HG03103 (cell line): ENCODE results near the gene TMSB10.

Source experiments
- ATAC-seq: cut with Tn5 transposase; IDR thresholded peaks from one replicate; pipeline ENCODE4 v1.9.1; 2021; ENCODE audit warnings: low read depth; ENCODE audit not compliant: unreplicated experiment

The TMSB10 gene

DNA sequence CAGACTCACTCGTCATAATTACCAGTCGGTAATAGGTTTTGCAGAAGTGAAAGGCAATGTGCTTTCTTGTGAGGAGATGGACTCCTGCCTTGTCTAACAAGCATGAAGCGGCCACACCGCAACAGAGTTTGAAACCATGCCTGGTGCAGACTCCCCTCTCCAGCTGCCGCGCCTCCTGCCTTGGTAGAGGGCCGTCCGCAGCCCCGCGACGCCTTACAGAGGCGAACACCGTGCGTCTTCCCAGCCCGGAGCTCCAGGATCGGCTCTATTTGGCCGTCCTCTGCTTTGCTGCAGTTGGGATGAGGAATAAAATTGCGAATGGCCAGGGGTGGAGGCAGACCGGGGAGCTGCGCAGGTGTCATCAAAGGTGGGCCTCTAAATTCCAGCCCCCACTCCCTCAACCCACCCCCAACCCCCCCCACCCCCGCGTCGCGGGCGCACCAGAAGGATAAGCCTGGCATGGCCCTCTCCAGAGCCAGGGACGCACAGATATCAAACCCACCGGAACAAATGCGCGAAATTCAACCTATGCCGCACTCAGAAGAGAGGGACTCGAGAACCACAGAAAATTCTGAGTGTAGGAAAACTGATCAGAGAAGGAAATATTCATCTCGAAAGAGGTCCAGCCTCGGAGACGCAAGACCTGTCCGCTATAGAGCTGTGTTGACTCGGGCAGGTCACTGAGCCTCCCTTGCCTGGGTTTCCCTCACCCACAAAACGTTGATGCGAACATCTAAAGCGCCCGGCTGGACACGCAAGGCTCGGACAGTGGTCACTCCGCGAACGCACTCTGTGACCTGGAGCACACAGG lies 25.7 kb upstream of the TMSB10 start:
- ATAC-seq = peak; percentile 74

DNA sequence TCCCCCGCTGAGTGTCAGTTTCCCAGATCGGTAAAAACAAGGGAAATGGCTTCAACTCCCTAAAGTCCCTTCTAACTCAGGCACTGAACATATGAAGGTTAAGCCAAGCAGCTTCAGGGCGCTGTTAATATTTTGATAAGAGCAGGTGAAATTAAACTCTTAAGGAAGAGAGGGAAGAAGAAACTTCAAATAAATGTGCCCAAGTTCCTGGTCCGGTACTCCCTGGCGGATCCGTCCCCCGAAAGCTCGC lies 25.1 kb upstream of the TMSB10 start:
- no peak for ATAC-seq

DNA sequence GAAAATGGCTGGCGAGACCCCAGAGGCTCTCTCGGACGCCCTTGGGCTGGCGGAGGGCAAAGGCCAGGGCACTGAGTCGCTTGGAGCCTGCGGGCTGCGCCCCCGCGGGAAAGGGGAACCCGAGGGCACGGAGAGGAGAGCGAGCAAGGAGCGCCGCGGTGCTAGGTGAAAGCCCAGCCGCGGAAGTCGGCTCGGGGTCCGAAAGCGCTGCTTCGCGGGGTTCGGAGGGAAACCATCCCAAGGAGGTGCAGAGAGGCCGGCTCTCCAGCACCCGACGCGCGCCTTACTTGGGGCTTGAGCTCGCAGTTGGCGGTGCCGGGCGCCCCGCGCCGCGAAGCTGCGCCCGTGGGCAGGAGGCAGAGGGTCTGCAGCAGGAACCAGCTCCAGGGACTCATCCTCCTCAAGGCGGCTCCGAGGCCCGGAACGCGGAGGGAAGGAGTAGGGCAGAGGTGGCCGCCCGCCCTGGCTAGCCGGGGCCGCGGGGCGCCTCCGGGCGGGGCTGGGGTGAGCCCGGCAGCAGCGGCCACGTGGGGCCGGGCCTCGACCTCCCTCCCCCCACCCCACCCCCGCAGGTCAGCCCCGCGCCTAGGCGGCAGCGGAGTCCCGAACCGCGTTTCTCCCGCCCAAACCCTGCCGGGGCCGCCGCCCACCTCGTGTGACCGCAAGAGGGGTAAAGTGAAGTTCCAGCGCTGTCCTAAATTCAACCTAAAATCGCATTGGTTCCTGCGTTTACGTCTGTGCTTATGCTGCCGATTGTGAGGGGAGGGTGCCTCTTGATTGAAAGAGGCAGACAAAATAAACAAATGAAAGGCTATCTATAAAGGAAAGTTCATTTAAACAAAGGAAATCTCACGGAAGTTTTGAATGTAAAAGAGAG lies 24.6 kb upstream of the TMSB10 start, which contains the start of gene TRABD2A:
TRABD2A (minus strand) TSS at position 440 of the 877 bp plus-strand sequence; CDS start at position 395, 45 bp downstream.
- no peak for ATAC-seq

DNA sequence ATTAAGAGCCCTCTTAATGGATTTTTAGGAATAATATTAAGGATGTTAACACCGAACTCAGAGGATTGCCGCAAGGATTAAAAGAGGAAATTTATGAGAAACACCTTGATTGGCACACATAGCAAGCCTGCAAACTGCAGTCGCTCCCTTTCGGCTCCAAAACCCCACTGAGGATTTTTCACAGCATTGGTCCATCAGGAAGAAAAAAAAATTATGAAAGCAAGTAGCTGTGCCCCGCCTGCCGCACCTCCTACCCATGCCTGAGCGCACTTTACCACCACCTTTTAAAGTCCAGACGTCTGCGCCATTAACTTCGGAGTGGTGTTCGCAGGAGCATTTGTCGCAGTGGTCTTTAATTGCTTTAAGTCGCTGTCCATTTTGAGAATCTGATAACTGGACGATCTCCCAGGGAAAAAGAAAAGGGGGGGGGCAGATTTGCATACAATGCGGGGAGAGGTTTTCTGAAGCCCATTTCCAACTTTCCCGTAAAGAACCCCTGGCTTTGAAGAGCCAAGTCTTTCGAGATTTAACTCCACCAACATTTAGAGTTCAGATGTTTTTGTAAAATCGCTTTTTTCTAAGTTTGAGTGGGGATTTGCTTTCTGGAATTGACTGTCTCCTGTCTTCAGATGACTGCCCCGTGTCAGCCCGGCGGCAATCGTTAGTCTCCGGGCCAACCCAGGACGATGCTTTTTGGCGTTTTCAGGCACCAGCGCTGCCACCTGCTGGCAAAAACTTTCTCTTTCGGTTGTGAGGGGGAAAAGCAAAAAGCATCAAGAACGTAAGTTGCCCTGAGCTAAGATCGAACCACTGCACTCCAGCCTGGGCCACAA lies 23.7 kb upstream of the TMSB10 start:
- peak; percentile 44 for ATAC-seq

DNA sequence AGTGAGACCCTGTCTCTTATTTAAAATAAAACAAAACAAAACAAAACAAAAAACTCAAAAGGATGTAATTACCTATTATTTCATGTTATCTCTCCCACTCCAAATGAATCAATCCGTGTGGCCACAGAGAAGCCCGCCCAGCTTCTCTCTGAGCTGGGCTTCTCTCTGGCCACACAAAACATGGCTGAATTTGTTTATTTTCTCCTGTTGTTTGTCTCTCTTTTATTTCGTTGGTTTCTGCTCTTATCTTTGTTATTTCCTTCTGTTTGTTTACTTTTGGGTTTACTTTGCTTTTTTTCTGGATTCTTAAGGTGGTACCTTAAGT lies 23.1 kb upstream of the TMSB10 start:
- no peak for ATAC-seq

DNA sequence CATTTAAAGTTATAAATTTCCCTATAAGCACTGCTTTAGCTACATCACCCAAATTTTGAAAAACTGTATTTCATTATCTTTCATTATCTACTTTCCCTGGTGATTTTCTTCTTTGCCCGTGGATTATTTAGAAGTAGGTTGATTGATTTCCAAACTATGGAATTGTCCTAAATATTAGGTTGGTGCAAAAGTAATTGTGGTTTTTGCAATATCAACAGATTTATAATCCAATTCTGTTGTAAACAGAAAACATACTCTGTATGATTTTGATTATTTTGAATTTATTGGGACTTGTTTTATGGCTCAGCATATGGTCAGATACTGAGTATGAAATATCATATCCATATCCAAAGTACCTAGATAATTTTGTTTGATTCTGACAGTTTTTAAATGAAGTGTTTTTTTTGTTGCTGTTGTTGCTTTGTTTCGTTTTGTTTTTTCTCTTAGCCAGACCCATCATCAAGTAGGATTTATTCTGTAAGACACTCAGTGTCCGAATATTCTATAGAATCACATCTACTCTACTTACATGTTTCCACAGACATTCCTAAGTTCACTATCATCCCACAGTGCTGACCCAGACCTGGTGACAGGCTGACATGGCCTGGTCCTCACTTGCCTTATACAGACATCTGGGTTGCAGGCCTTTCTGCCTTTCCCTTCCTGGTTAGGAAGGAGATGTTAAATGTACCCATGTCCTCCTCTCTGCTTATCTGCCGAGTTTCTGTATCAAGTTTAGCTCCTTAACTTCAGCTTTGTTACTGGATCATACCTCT lies 22.5 kb upstream of the TMSB10 start:
- ATAC-seq = no peak

DNA sequence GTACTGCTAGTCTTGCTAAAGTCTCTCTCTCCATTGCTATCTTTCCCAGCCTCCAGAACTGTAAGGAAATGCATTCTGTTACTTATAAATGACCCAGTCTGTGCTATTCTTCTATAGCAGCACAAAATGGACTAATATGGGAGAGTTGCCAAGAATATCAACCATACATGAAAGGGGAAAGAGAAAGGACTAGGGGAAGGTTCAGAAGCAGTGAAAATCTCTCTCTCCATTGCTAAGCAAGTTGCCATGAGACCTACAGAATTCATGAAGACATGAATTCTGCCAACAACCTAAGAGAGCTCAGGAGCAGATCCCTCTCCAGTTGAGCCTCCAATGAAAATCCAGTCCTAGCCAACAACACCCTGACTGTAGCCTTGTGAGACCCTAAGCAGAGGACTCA lies 21.0 kb upstream of the TMSB10 start:
- ATAC-seq = no peak

DNA sequence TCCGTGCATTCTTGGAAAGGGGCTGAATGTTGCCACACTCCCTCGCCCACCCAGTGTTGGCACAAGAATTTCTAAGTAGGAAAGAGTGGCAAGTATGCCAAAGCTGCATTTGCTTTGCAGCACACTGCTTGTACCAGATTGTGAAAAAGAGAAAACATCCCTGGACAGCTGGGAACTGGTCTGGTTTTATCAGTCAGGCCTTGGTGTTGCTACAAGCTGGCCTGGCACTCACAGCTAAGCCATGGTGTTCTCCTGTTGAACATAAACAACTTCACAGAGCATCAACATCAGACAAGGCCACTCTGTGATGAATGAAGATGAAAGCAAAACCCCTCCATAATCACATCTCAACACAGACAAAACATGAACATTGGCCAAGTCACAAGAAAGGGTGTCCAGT lies 20.3 kb upstream of the TMSB10 start:
- ATAC-seq = no peak

DNA sequence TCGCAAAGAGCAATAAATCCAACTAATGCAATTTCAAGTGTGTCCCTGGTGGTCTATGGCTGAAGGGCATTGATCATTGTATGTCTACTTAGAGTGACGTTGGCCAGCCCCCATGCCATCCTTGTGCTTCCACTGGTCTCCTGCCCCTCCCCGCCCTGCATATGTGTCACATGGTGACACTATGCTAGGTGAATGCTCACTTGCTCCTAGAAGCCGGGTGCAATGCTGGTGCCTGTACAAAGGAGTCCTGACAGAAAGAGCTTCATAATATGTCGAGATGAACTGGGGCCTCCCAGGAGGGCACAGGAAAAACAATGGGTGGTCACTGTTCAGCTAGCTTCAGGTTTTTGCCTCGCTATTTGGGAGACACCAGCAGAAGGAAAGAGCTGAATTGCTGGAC lies 18.7 kb upstream of the TMSB10 start:
- ATAC-seq = no peak

DNA sequence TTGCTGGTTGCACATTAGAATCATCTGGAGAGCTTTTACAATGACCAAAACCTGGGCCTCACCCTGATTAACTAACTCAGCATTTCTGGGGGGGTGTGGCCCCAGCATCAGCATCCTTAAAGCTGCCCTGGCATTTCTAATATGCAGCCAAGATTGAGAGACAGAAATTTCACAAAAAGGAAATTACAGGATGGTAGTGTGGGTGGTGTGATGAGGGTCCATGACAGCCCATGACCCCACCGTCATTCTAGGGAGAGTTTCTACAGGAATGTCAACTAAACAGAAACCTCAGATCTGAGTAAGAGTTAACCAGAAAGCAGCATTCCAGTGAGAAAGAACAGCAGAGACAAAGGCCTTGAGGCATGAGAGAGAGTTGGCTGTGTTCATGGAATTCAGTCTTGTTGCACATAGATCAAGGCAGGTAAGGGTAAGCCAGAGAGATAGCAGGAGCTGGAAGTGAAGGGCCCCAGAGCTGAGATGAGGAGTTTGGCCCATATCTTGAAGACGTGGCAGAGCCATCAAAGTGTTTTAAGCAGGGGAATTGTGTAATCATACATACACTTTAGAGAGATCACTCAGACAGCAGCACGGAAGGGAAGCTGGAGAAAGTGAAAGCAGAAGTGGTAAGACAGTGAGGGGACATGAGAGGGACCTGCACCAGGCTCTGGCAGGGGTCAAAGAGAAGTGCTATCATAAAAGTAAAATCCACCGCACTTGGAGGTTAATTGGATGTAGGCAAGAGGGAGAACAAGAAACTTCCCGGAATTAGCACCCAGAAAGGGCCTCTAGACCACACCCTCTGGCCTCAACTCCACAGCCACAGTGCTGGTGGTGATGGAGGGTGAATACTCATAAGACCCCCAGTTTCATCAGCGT lies 16.8 kb upstream of the TMSB10 start:
- ATAC-seq = peak; percentile 96

DNA sequence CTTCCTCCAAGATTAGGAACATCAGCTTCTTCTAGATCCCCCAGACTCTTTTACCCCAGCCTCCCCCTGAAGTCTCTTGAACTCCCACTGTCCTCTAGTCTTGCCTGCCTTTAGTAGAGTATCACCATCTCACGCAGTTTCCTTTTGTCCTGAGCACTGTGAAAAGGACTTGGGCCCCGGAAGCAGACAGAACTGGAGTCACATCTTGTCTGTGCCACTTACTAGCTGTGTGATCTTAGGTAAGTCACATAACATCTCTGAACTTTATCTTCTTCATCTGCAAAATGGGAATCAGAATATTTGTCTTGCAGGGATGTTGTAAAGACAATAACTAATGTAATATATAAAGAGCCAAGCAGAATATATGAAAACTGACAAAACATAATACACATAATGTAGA lies 16.1 kb upstream of the TMSB10 start:
- no peak for ATAC-seq

DNA sequence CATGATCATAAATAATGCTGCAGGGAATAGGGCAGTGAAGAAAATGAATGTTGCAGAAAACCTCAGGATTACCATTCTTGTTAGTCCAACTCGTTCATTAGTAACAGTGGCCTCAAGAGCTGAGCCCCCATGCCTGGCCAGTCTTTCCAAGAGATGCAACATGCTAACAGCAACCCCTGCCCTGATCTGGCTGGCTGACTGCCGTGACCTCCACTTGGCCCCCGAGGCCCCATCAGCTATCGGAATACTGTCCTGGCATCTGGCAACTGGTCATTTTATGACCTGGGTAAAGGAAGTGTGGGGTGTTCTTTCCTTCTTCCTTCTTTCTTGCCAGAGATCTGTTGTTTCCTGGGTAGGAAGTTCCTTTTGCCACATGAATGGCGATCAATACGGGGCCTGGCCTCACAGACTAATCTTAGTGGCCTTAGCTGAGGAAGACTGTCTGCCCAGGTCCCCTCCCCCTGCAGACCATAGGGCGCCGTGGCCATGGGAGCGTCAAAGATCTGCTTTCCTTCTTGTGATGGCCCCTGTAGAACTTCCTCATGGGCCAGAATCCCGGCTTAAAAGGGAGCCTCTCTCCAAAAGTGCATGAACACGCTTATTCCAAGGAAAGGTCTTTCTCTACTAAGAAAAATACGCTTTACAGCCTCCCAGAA lies 14.0 kb upstream of the TMSB10 start:
- no peak for ATAC-seq

DNA sequence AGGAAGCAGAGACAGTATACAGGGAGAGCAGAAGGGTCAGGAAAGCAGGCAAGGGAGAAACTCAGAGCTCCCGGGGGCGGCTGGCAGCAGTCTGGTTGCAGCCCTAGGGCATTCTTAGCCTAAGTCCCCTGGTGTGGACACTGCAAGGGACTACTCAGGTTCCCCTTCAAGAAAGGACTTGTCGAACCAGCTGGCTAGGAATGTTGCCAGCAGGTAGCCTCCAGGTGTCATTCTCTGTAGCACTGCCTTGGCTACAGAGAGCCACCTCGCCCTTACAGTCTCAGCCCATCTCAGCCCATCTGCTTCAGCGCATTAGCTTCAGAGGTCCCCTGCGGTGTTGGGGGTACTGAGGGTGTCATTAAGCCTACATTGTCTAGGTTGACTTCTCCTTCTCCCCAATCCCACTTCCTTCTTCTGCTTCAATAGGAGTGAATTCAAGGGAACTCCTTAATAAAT lies 11.3 kb upstream of the TMSB10 start:
- ATAC-seq = no peak

DNA sequence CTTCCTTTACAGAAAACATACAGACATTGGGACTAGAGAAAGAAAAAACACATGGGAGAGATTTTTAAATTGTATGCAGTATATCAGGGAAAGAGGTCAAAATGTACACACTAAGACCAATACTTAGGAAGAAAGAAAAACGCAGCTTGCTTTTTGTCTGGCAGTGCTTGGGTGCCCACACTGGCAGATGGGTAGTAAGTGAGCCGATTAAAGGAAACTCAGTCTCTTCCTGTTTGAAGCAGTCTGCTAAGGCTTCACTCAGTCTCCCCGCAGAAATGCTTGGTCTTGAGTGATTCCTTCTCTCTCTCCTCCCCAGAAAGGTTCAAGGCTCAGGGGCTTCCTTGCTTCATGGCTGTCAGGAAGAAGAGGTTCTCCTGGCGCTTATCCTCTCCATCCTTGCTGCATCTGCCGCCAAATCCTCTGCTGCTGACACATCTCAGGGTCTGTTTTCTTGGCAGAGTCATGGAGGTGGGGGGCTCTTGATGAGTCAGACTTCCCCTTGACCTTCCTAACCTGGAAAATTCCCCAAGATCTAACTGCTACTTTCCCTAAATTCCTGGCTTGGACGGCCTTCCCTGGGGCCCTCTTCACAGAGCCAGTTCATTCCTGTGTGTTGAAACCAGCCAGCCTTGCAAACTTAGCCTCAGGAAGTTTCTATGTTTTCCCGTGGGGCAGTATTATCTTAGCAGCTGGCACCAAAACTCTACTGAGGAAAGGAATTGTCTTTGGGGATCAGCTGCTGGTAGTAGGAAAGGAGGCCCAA lies 10.5 kb upstream of the TMSB10 start:
- ATAC-seq = no peak

DNA sequence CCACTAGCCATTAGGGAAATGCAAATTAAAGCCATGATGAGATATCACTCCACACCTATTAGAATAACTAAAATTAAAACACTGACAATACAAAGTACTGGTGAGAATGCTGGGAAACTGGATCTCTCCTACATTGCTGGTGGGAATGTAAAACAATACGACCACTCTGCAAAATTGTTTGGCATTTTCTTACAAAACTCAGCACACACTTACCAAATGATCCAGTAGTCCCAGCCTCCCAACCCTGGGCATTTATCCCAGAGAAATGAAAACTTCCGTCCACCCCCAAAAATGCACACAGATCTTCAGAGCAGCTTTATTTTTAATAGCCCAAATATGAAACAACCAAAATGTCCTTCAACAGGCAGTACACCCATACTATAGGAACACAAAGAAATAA lies 8.9 kb upstream of the TMSB10 start:
- no peak for ATAC-seq

DNA sequence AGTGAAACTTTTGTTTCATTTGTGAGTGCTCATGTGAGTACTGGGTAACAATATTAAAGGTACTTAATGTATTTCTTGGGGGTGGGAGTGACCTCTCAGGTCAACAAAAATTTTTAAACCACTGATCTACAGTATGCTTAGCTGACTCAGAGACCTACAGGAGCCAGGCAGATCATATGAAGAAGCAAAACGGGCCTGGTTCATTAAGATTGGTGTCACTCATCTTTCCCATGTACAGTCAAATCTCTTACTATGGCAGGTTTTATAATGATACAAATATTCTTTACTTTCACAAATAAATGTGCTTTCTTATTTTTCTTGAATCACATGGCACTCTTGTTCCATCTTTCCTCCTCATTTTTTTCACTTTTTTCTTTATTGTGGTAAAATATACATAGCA lies 7.7 kb upstream of the TMSB10 start:
- no peak for ATAC-seq

DNA sequence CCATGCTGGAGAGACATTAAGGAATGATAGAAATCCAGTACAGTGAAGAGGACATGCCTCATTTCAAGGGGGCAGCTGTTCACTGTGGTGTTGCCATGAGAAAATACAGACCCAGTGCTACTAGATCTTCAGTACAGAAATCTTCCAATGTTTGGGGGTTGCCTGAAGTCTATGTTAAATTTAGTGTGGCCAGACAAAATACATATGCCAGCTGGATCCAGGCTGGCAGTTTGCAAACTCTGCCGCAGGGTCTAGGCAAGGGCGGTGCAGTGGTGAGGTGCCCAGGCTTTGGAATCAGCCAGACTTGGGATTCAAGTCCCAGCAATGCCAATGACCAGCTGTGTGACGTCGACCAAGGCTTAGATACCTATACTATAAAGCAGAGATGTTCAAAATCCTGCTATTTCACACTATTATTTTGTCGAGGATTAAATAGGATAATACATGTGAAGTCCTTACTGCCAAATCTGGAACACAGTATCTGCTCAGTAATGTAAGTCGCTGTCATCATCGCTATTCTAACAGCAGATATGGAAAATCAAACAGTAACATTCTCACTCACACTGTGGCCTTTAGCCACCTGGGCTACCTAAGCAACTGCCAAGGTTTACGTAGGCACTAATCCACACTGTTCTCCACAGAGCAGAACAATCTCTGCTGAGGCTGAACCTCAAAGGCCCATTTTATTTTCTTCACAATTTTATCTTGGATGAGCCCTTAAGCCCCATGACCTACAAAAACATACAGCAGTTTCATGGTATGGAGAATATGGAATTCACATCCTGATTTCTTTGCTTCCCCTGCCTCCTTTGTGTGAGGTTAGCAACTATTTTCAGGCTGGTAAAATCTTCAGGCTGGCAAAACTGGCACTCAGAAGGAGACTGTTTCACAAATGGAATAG lies 5.9 kb upstream of the TMSB10 start:
- no peak for ATAC-seq
